ENCODE measurements around the gene ZC2HC1C. TPM values are rescaled to one million over a fixed set of nuclear protein-coding genes. Genes with fewer than 3 reads are reported as not detected.

ZC2HC1C gene
- total and polyA plus RNA-seq, 9 of the 15 experiments (the other 6 are each of a cell fraction or from before 2014, with no cell fraction given): 6.3 to 9.2 (median 7.7) TPM

DNA sequence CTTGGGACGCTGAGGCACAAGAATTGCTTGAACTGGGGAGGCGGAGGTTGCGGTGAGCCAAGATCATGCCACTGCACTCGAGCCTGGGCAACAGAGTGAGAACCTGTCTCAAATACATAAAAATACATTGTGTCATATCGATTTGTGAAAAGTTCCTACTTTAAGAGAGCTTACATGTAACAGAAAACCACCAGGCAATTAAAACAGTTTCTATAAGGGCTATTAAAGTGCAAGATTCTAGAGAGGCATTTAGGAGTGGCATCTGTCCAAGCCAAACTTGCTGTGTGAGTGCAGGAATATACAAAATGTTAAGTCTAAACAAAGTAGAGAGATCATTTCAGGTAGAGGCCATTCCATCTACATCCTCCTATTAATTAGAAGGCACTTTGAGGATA is 59.2 kb downstream of the ZC2HC1C start (continued):
- TF ChIP-seq SIN3B (IDR thresholded peaks at IDR 0.05; ENCODE audit: low read depth) (no peak), GATA2 (CRISPR knock-in tag; IDR thresholded peaks at IDR 0.05) (no peak), ATF7 (IDR thresholded peaks at IDR 0.05) (no peak), ETV6 (IDR thresholded peaks at IDR 0.05; ENCODE audit: borderline replicate concordance in 1 of 2, low read depth in 2 of 2, low read length in 1 of 2) (no peak), ETV6 (CRISPR knock-in tag; IDR thresholded peaks at IDR 0.05; ENCODE audit: borderline replicate concordance) (no peak), TEAD2 (tag; IDR thresholded peaks at IDR 0.05) (no peak), ZSCAN32 (CRISPR knock-in tag; IDR thresholded peaks at IDR 0.05) (no peak), XRCC4 (IDR thresholded peaks at IDR 0.05; ENCODE audit: extremely low read depth, insufficient read depth, insufficient read length) (no peak), ZNF212 (CRISPR knock-in tag; IDR thresholded peaks at IDR 0.05) (no peak), NBN (IDR thresholded peaks at IDR 0.05; ENCODE audit: low read depth) (no peak)
- TF ChIP-seq, protein P1, sequence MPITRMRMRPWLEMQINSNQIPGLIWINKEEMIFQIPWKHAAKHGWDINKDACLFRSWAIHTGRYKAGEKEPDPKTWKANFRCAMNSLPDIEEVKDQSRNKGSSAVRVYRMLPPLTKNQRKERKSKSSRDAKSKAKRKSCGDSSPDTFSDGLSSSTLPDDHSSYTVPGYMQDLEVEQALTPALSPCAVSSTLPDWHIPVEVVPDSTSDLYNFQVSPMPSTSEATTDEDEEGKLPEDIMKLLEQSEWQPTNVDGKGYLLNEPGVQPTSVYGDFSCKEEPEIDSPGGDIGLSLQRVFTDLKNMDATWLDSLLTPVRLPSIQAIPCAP (CRISPR knock-in tag; IDR thresholded peaks at IDR 0.05; ENCODE audit: borderline replicate concordance): no peak

Small RNAs within 50 kb of the gene (small RNA-seq; reads per million reads assigned to genes)
- not detected for gene HIF1AP1
- not detected for gene RNU6-689P

Other genes starting within 250 kb of the ZC2HC1C start
Only the 7 nearest of the 10 such genes appear.
- gene RPS6KL1, start 146.4 kb upstream of the ZC2HC1C start, total RNA-seq (2014; rRNA removed): 10.6 and 11.1 TPM in 2 replicates
- gene RPS6KL1, start 146.4 kb upstream of the ZC2HC1C start, total RNA-seq (2014; rRNA removed; fragmentation: Illumina TruSeq; extraction: Trizol): 8.1 and 8.2 TPM in 2 replicates
- 5.7 and 5.8 TPM in 2 replicates for gene RPS6KL1, start 146.4 kb upstream of the ZC2HC1C start, total RNA-seq (2015; rRNA removed; fragmentation: Illumina TruSeq; extraction: Trizol)
- gene RPS6KL1, start 146.4 kb upstream of the ZC2HC1C start, total RNA-seq (2021): 13.6 and 15.5 TPM in 2 replicates
- gene RPS6KL1, start 146.4 kb upstream of the ZC2HC1C start, polyA plus RNA-seq (2011; rRNA removed): 6.8 and 8.3 TPM in 2 replicates
- 7.7 and 8.6 TPM in 2 replicates for gene RPS6KL1, start 146.4 kb upstream of the ZC2HC1C start, polyA plus RNA-seq (2014; fragmentation: Illumina TruSeq; extraction: Trizol)
- gene RPS6KL1, start 146.4 kb upstream of the ZC2HC1C start, polyA plus RNA-seq (2014; fragmentation: Nextera tagmentation; extraction: Ambion mirVana): 1 to 10 TPM in 1 of 2 experiments, under 1 TPM in 1; 0.91 to 1.8 TPM
- gene RPS6KL1, start 146.4 kb upstream of the ZC2HC1C start, polyA plus RNA-seq (2014; rRNA removed): 10.2 and 11.6 TPM in 2 replicates
- 0.18 and 0.90 TPM in 2 replicates for gene PGF, start 114.0 kb upstream of the ZC2HC1C start, total RNA-seq (2014; rRNA removed)
- gene PGF, start 114.0 kb upstream of the ZC2HC1C start, total RNA-seq (2014; rRNA removed; fragmentation: Illumina TruSeq; extraction: Trizol): 0.22 and 0.32 TPM in 2 replicates
- gene PGF, start 114.0 kb upstream of the ZC2HC1C start, total RNA-seq (2015; rRNA removed; fragmentation: Illumina TruSeq; extraction: Trizol): 0.11 and 0.34 TPM in 2 replicates
- gene PGF, start 114.0 kb upstream of the ZC2HC1C start, total RNA-seq (2021): 0.29 and 0.44 TPM in 2 replicates
- 0.14 and 0.20 TPM in 2 replicates for gene PGF, start 114.0 kb upstream of the ZC2HC1C start, polyA plus RNA-seq (2011; rRNA removed)
- 0.18 and 0.54 TPM in 2 replicates for gene PGF, start 114.0 kb upstream of the ZC2HC1C start, polyA plus RNA-seq (2014; fragmentation: Illumina TruSeq; extraction: Trizol)
- gene PGF, start 114.0 kb upstream of the ZC2HC1C start, polyA plus RNA-seq (2014; fragmentation: Nextera tagmentation; extraction: Ambion mirVana): under 1 TPM; 0.04 to 0.07 TPM
- gene PGF, start 114.0 kb upstream of the ZC2HC1C start, polyA plus RNA-seq (2014; rRNA removed): 0.30 and 0.66 TPM in 2 replicates
- 53.3 and 65.7 TPM in 2 replicates for gene EIF2B2, start 66.7 kb upstream of the ZC2HC1C start, total RNA-seq (2014; rRNA removed)
- 29.1 and 29.3 TPM in 2 replicates for gene EIF2B2, start 66.7 kb upstream of the ZC2HC1C start, total RNA-seq (2014; rRNA removed; fragmentation: Illumina TruSeq; extraction: Trizol)
- 28.3 and 31.8 TPM in 2 replicates for gene EIF2B2, start 66.7 kb upstream of the ZC2HC1C start, total RNA-seq (2015; rRNA removed; fragmentation: Illumina TruSeq; extraction: Trizol)
- gene EIF2B2, start 66.7 kb upstream of the ZC2HC1C start, total RNA-seq (2021): 38.9 and 39.5 TPM in 2 replicates
- 94.1 and 95.6 TPM in 2 replicates for gene EIF2B2, start 66.7 kb upstream of the ZC2HC1C start, polyA plus RNA-seq (2011; rRNA removed)
- gene EIF2B2, start 66.7 kb upstream of the ZC2HC1C start, polyA plus RNA-seq (2014; fragmentation: Illumina TruSeq; extraction: Trizol): 52.4 and 55.6 TPM in 2 replicates
- gene EIF2B2, start 66.7 kb upstream of the ZC2HC1C start, polyA plus RNA-seq (2014; fragmentation: Nextera tagmentation; extraction: Ambion mirVana): 10 to 100 TPM; 10.6 to 16.1 TPM
- 58.7 and 68.3 TPM in 2 replicates for gene EIF2B2, start 66.7 kb upstream of the ZC2HC1C start, polyA plus RNA-seq (2014; rRNA removed)
- 5.9 and 8.0 TPM in 2 replicates for gene MLH3, start 18.2 kb upstream of the ZC2HC1C start, total RNA-seq (2014; rRNA removed)
- 14.5 and 16.7 TPM in 2 replicates for gene MLH3, start 18.2 kb upstream of the ZC2HC1C start, total RNA-seq (2014; rRNA removed; fragmentation: Illumina TruSeq; extraction: Trizol)
- 14.5 and 15.3 TPM in 2 replicates for gene MLH3, start 18.2 kb upstream of the ZC2HC1C start, total RNA-seq (2015; rRNA removed; fragmentation: Illumina TruSeq; extraction: Trizol)
- 8.8 and 12.0 TPM in 2 replicates for gene MLH3, start 18.2 kb upstream of the ZC2HC1C start, total RNA-seq (2021)
- 8.7 and 11.9 TPM in 2 replicates for gene MLH3, start 18.2 kb upstream of the ZC2HC1C start, polyA plus RNA-seq (2011; rRNA removed)
- gene MLH3, start 18.2 kb upstream of the ZC2HC1C start, polyA plus RNA-seq (2014; fragmentation: Illumina TruSeq; extraction: Trizol): 8.6 TPM in 2 replicates
- gene MLH3, start 18.2 kb upstream of the ZC2HC1C start, polyA plus RNA-seq (2014; fragmentation: Nextera tagmentation; extraction: Ambion mirVana): 10 to 100 TPM in 1 of 2 experiments, 1 to 10 TPM in 1; 6.8 to 10.7 TPM
- 4.6 and 6.1 TPM in 2 replicates for gene MLH3, start 18.2 kb upstream of the ZC2HC1C start, polyA plus RNA-seq (2014; rRNA removed)
- 37.7 and 57.6 TPM in 2 replicates for gene ACYP1, start 5.6 kb upstream of the ZC2HC1C start, total RNA-seq (2014; rRNA removed)
- gene ACYP1, start 5.6 kb upstream of the ZC2HC1C start, total RNA-seq (2014; rRNA removed; fragmentation: Illumina TruSeq; extraction: Trizol): 45.8 and 55.9 TPM in 2 replicates
- 35.3 and 35.5 TPM in 2 replicates for gene ACYP1, start 5.6 kb upstream of the ZC2HC1C start, total RNA-seq (2015; rRNA removed; fragmentation: Illumina TruSeq; extraction: Trizol)
- 19.9 and 23.3 TPM in 2 replicates for gene ACYP1, start 5.6 kb upstream of the ZC2HC1C start, total RNA-seq (2021)
- 47.2 and 67.6 TPM in 2 replicates for gene ACYP1, start 5.6 kb upstream of the ZC2HC1C start, polyA plus RNA-seq (2011; rRNA removed)
- 52.3 and 54.1 TPM in 2 replicates for gene ACYP1, start 5.6 kb upstream of the ZC2HC1C start, polyA plus RNA-seq (2014; fragmentation: Illumina TruSeq; extraction: Trizol)
- gene ACYP1, start 5.6 kb upstream of the ZC2HC1C start, polyA plus RNA-seq (2014; fragmentation: Nextera tagmentation; extraction: Ambion mirVana): 100 to 1,000 TPM; 105 to 113 TPM
- gene ACYP1, start 5.6 kb upstream of the ZC2HC1C start, polyA plus RNA-seq (2014; rRNA removed): 69.0 and 97.2 TPM in 2 replicates
- 25.3 and 29.3 TPM in 2 replicates for gene NEK9, start 57.4 kb downstream of the ZC2HC1C start, total RNA-seq (2014; rRNA removed)
- gene NEK9, start 57.4 kb downstream of the ZC2HC1C start, total RNA-seq (2014; rRNA removed; fragmentation: Illumina TruSeq; extraction: Trizol): 11.8 and 14.3 TPM in 2 replicates
- 10.0 and 10.8 TPM in 2 replicates for gene NEK9, start 57.4 kb downstream of the ZC2HC1C start, total RNA-seq (2015; rRNA removed; fragmentation: Illumina TruSeq; extraction: Trizol)
- gene NEK9, start 57.4 kb downstream of the ZC2HC1C start, total RNA-seq (2021): 24.0 and 34.4 TPM in 2 replicates
- gene NEK9, start 57.4 kb downstream of the ZC2HC1C start, polyA plus RNA-seq (2011; rRNA removed): 32.8 and 39.6 TPM in 2 replicates
- 16.3 and 19.8 TPM in 2 replicates for gene NEK9, start 57.4 kb downstream of the ZC2HC1C start, polyA plus RNA-seq (2014; fragmentation: Illumina TruSeq; extraction: Trizol)
- 1 to 10 TPM; 2.8 to 5.5 TPM for gene NEK9, start 57.4 kb downstream of the ZC2HC1C start, polyA plus RNA-seq (2014; fragmentation: Nextera tagmentation; extraction: Ambion mirVana)
- 19.9 and 29.1 TPM in 2 replicates for gene NEK9, start 57.4 kb downstream of the ZC2HC1C start, polyA plus RNA-seq (2014; rRNA removed)
- 46.9 and 62.2 TPM in 2 replicates for gene TMED10, start 107.0 kb downstream of the ZC2HC1C start, total RNA-seq (2014; rRNA removed)
- 87.9 and 95.0 TPM in 2 replicates for gene TMED10, start 107.0 kb downstream of the ZC2HC1C start, total RNA-seq (2014; rRNA removed; fragmentation: Illumina TruSeq; extraction: Trizol)
- gene TMED10, start 107.0 kb downstream of the ZC2HC1C start, total RNA-seq (2015; rRNA removed; fragmentation: Illumina TruSeq; extraction: Trizol): 101 and 105 TPM in 2 replicates
- 124 and 126 TPM in 2 replicates for gene TMED10, start 107.0 kb downstream of the ZC2HC1C start, total RNA-seq (2021)
- gene TMED10, start 107.0 kb downstream of the ZC2HC1C start, polyA plus RNA-seq (2011; rRNA removed): 169 and 170 TPM in 2 replicates
- gene TMED10, start 107.0 kb downstream of the ZC2HC1C start, polyA plus RNA-seq (2014; fragmentation: Illumina TruSeq; extraction: Trizol): 154 and 185 TPM in 2 replicates
- gene TMED10, start 107.0 kb downstream of the ZC2HC1C start, polyA plus RNA-seq (2014; fragmentation: Nextera tagmentation; extraction: Ambion mirVana): 100 to 1,000 TPM; 206 to 233 TPM
- gene TMED10, start 107.0 kb downstream of the ZC2HC1C start, polyA plus RNA-seq (2014; rRNA removed): 84.7 and 134 TPM in 2 replicates

Data from K562 (cell line).